NCI-H2029 (cell line): ENCODE measurements around the gene GDAP2.
A peak's percentile ranks its signal among the peaks of the same experiment; 100 is the strongest.

Experiments used
- DNase-seq: peaks from one replicate; lab custom pipeline; 2025; lab: John Stamatoyannopoulos, UW

The GDAP2 gene

DNA sequence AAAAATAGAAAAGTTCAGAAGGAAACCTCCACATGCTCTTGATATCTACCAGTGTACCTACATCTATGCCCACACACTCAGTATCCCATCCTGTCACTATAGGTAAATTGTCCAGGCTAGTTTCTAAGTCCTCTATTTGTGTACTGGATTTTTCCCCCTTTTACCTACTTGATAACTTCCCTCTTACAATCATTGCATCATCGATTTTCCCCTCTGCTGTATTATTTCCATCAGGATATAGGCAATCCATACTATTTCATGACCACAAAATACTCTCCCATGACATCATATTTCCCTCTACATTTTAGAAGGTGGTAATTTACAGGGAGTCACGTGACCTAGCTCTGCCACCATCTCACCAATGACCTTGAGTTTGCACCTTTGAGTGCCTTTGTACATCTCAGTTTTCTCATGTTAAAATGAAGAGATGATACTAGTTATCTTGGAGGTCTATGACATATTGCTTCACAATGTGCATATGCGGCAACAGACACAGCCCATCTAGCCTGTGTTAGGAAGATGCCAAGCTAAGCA lies 88.2 kb downstream of the GDAP2 start:
- DNase-seq = no peak

DNA sequence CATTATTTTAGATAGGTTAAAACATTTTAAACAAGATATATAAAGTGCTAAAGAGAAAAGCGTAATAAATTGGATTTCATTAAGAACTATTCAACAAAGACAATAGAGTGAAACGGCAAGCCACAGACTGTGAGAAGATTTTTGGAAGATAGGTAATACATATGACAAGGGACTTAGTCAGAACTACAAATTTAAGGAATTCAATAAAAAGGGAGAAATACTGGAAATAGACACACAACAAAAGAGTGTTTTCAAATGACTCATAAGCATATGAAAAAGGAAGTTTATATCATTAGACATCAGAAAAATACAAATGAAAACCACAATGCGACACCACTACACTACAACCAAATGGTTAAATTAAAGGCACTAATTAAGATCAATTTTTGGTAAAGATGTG lies 90.5 kb downstream of the GDAP2 start:
- DNase-seq = no peak

DNA sequence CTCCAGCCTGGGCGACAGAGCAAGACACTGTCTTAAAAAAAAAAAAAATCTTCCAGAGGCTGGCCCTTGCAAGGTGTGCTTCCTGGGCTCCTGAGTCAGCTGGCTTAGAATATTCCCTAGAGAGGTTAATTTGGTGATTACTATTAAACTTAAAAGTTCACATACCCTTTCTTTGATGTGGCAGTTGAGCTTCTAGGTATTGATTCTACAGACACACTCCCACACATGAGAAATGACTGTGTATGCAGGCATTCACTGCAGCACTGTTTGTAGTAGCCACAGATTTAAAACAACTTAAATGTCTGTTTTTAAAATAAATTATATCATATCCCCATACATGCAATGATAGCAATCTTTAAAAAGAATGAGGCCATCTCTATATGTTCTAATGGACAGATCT lies 93.4 kb downstream of the GDAP2 start:
- DNase-seq = no peak

DNA sequence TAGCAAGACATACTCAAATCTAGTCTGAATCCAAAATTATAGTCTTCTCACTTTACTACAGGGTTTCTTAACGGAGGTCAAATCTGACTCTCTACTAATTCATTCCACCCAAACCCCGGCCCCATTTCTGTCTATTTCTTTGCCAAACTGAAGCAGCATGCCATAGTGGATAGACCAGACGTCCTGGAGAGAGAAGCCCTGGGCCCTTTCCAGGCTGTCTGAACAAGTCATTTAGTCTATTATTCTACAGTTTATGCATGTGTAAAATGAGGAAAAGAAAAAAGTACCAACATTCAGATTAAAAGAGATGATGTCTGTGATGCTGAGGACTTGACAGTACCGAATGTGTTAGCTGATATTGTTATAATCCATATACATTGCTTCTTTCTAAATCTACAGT lies 95.0 kb downstream of the GDAP2 start:
- no peak for DNase-seq

DNA sequence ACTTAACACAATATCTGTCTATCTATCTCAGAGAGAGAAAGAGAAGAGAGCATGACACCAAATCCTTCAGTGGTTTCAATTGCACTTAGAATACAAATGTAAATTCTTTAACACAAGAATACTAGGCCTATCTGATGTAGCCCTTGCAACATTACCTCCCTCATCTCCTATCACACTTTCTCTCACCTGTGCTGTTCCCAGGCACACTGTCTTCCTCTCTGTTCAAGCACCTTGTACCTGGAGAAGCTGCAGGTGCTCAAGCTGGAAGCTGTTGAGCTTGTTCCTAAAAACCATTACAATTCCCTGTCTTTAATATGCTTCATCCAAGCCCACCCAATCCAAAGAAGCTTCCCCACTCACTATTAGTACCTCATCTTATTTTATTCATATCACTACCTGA lies 97.0 kb downstream of the GDAP2 start:
- no peak for DNase-seq

DNA sequence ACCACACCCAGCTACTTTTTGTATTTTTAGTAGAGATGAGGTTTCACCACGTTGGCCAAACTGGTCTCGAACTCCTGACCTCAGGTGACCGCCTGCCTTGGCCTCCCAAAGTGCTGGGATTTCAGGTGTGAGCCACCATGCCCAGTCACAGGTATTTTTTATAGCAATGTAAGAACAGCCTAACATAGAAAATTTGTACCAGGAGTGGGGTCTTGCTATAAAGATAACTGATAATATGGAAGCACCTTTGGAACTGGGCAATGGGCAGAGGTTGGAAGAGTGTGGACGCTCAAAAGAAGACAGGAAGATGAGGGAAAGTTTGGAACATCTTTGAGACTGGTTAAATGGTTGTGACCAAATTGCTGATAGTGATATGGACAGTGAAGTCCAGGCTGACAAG lies 99.2 kb downstream of the GDAP2 start:
- DNase-seq = no peak

DNA sequence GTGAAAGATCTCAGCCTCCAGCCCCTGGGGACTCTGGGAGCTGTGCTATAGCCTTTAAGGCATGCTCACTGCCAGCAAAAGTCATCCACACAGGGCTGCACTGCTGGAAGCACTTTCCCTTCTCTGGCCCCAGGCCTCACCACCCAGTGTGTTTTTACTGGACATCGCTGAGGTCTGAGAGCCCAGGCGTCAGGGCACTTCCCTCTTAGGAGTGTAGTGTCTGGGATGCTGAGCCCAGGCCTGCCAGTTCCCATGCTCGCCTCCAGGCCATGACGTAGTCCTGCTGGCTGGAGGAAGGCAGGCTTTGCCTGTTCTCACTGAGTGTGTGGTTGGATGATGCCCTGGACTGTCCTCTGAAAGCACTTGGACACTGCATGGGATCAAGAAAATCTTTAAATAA lies 101.2 kb downstream of the GDAP2 start:
- no peak for DNase-seq

DNA sequence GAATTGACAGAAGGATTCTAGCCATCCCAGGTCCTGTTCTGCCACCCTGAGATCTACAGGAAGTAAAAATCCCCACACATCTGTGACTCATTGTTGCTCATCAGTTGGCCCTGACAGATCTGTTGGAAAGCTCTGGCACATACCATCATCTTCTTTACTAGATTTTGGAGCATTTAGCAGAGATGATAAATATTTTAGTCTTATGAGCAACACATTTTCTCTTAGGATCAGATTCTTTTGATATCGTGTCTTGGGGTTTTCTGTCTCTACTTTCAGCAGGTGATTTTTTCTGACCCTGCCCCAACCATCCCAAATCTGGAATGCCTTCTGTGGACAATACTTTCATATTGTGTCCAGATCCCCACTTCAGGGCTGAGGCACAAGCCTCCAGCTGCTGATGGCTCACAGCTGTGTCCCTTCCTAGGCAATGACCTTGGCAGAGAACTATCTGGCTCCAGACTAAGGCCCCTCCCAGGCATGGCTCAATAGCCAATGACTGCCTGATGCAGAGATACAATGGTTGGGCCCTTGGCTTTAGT lies 102.8 kb downstream of the GDAP2 start:
- DNase-seq = no peak

DNA sequence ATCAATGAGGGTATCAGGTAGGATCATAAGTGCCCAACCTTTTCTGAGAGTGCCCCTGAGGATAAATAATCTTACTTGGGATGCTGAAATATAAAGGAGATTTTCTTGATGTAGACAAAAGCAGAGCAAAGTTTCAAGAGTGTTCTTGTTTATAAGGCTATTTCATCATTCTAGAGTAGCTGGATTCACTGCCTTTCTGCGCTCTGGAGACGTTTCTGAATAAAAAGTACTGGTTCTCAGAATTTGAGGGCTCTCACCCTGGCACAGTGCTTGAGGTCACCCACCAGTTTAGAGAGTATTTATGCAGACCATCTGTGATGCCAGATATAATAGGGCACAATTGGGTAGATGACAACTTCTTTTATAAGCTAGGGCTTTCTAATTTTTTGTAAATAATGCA lies 103.3 kb downstream of the GDAP2 start:
- DNase-seq = no peak

DNA sequence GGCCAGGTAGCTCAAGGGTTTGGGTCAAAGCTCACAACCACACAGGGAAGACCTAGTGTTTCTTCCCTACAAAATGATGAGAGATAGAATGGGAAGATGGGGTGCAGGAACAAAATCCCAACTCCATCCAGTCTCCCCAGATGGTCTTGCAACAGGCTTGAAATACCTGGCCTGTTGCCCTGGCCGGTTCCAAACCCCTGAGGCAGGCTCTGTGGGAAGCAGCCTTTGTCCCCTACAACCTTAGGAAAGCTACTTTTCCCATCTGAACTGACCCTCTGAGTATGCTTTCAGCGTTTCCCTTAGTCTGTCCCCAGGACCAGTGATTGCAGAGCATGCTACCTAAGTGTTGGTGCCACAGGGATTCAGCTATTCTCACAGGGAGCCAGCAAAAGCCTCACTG lies 104.0 kb downstream of the GDAP2 start:
- no peak for DNase-seq

DNA sequence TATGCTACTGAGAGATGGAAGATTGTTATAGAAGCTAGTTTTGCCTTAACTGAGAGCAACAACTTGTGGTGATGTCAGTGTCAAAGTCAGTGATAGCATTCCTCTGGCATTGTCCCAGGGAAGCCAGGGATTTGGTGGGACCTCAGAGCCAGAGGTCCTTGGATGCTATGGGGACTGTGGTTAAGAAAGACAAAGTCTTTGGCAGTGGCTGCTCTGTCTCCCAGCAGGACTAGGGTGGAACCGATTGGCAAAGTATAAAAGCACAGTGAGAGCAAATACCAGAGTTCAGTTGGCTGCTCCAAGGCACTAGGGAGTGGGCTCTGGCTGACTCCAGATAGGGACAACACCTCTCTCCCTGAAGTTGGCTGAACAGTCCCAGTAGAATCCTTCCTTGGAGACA lies 104.8 kb downstream of the GDAP2 start:
- DNase-seq = no peak

DNA sequence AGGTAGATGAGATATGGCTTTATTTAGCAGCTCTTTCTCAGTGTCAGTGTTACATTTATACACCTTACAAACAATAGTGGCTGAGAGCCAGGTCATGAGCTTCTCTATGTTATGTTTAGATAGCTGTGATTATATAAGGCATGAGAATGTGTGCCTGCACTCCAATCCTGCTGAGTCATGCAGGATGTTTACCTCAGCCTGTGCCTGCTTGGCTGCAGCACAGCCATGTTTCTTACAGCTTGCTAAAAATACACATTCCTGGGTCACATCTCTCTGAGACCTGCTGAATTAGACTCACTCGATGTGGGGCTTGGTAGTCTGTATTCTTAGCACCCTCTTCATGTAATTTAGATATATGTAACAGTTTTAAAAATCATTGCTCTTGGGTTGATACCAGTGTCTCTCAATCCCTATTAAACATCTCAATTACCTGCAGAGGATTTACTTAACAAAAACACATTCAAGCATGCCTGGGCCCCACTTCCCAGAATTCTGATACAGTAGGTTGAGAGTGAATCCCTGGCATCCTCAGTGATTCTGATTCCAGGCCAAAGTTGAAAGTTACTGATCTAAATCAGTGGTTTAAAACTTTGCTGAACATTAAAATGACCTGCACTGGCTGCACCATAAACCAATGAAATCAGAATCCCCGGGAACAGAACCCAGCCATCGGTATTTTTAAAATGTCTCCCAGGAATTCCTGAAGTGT lies 107.5 kb downstream of the GDAP2 start:
- DNase-seq = peak; percentile 69

DNA sequence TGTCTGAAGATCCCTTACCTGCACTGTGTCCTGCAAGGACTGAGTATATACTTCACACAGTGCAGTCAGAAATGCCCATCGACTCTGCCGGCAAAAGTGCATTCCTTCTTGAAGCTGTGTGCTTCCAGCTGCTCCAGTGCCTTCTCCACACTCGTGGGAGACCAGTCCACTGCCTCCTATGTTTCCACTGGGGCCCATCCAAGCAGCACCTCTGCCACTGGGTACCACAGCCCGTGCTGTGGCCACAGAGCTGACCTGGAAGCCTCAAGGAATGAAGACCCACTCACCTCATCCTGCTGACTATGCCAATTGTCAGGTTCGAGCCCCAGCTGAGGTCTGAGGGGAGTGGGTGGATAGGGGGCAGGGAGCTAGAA lies 108.1 kb downstream of the GDAP2 start:
- no peak for DNase-seq

DNA sequence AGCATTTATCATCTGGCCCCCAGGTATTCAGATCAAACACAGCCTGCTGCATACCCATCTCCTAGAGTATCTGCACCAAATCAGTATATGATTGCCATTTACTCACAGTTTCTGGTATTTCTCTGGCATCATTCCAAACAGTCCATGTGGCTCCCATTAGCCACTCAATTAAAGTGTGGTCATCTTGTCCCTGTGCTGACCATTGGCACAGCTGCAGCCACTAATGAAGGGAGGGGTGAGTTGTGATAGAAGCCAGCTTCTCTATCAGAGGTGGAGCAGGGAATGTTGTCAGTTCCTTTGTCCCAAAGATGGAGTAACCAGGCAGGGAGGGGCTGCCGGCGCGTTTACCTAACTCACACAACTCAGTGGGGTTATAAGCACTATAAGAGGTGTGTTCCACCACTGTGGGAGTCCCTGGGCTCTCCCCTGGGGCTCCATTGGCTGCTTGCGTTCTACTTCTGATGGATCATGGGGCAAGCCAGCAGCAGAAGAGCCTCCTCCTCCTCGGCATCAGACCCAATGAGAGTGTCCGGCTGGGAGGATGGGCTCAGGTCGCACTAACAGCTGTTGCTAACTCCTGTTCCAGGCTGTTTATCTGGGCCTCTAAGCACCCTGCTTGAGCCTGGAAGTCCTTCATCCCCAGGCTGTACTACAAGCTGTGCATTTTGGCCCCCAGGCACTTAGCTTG lies 108.6 kb downstream of the GDAP2 start:
- DNase-seq = no peak

DNA sequence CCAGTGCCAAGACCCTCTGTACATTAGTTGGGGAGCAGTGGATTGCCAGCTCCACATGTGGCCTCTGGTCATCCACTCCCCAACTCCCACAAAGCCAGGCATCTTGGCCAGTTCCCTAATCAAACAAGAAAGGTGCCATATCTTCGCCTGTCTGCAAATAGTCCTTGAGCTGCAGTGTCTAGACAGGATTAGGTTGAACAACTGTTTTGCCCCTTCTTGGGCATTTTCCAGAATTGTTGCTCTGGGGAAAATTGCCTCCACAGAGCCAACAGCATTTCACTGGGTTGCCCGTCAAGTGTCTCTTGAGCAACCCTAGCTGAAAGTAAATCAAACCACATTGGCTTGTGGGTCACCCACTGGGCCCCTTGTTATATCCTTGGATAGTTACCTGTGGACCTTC lies 109.3 kb downstream of the GDAP2 start:
- peak; percentile 15 for DNase-seq

DNA sequence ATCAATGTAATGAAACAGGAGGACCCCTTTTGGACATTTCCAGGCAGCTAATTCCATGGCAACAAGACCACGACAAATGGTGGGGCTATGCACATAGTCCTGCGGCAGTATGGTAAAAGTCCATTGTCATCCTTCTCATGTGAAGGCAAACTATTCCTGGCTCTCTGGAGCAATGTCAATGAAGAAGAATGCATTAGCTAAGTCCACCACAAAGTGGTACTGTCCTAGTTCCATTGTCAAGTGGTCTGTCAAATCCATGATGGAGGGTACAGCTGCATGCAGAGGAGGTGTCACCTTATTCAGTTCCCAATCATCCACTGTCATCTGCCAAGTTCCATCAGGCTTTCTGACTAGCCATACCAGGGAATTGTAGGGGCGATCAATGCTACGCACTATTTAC lies 110.1 kb downstream of the GDAP2 start:
- DNase-seq = no peak

DNA sequence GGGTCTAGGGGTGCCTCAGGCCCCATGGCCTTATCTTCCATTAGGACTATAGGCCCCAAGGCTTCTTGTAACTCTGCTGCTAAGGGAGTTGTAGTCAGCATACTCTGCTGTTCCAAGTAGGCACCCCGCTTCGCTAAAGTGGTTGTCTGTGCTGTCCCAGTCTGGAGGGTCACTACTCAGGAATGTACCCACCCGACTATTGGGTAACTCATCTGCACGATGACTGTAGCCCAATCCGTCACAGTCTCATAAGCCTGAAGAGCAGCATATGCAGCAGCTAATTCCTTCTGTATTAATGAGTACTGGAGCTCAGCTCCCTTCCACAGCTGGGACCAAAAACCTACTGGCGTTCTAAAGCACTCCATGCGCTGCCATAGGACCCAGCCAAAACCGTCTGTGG lies 111.0 kb downstream of the GDAP2 start:
- no peak for DNase-seq

DNA sequence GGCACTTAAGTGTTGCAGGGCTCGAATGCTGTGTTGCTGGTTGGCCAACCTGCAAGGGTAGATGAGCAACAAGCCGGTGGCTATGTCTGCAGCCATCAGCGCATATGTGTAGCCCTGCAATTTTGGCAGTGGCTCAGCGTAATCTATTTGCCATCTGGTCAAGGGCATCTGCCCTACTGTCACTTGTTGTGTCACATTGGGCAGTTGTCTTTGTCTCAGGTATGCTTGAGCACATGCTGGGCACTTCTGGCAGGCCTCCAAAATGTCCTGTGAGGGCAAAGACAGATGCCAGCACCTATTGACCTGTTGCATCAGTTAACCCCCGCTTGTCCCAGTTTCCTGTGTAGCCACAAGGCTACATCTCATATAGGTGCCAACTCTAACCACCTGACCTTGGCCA lies 111.8 kb downstream of the GDAP2 start:
- DNase-seq = no peak

DNA sequence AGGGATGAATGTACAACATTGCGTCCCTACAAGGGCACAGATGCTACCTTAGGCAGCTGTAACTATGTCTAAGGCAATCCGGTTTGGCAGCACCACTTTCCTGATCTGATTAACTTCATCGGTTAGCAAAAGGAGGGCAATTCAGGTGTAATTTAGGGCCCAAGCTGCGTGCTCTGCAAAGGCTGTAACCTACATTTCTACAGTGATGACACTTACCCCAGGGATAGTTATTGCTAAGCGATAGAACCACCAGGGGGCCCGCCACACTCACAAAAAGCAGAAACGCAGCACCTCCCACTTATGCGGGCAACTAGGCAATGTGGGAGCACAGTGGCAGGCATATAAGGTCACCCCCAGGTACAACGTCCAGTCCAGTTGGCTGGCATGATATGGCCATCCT lies 113.5 kb downstream of the GDAP2 start:
- DNase-seq = no peak

DNA sequence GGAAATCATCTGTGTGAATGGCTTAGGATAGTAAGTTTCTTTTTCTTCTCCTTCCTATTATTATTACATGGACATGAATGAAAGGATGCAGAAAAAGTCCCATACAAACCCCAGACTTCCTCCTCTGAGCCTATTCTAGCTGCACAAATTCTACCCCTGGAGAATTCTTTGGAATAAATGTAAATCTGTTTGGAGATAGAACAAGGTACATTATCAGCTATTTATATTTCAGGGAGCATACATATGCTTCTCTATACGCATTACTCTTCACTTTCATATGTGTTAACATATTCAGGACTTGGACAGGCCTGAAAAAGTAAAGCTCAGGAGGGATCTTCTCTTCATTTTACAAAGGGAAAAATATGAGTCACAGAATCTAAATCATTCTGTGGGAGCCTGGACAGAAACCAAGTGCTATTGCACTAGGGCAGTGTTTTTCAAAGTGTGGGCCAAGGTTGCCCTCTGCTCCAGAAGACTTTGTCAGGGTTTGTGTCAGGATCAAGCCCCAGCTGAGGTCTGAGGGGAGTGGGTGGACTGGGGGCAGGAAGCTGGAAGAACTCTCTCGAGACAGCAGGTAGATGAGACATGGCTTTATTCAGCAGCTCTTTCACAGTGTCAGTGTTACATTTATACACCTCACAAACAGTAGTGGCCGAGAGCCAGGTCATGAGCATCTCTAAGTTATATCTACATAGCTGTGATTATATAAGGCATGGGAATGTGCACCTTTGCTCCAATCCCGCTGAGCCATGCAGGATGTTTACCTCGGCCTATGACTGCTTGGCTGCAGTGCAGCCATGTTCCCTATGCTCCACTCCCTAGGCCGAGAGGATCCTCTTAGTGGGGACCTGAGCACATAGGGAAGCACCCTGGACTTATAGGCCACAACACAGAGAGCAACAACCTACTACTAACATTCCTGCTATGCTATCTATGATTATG lies 114.3 kb downstream of the GDAP2 start:
- no peak for DNase-seq
